ENCODE data around the gene SLC41A1.
"Not testable (repeated sequence)": the region's sequence is repeated elsewhere in the genome, so short reads cannot be mapped to it uniquely, and the experiment has no call there.

- TF ChIP-seq CTCF (IDR thresholded peaks at IDR 0.05; ENCODE audit: low read depth, low read length); EZH2phosphoT487 (IDR thresholded peaks at IDR 0.05; ENCODE audit: low read depth): not testable (repeated sequence)
Measured at GRCh38 chr1:205823260-205823659, 10.3 kb upstream of the SLC41A1 start.
